Measurements from ENCODE around the gene TIGD2. TPM values are rescaled to one million over a fixed set of nuclear protein-coding genes. Genes with fewer than 3 reads are reported as not detected.

Gene TIGD2
- total RNA-seq, result 12.2 TPM

- DNase-seq (ENCODE audit: low spot score in 2 of 2) (peak; percentile 95 to 96), FAIRE-seq (no peak)
Observed at GRCh38 chr4:89110986-89111832, at the start of gene TIGD2. TSS of gene TIGD2 (plus strand) at chr4:89111533. CDS start at chr4:89112975, 1,442 bp downstream.

DNA sequence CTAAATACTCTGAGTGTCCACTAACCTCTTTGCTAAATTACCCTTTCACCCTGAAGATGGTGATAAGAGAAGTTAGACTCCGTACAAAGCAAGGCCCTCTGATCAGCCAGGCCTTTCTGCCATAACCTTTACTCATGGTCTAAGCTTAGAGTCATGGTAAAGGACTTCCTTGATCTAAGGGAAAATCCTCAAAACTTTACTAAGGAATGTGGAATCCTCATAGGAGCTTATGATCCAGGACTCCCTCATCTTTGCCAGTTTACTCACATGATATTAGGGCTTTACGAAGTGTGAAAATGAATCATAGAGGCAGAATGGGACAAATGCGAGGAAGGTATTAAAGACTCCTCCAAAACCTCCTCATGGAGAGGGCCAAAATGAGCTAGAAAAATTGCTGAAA lies 46.5 kb upstream of the TIGD2 start:
- no peak for FAIRE-seq
- no peak for DNase-seq (ENCODE audit: low spot score in 2 of 2)

DNA sequence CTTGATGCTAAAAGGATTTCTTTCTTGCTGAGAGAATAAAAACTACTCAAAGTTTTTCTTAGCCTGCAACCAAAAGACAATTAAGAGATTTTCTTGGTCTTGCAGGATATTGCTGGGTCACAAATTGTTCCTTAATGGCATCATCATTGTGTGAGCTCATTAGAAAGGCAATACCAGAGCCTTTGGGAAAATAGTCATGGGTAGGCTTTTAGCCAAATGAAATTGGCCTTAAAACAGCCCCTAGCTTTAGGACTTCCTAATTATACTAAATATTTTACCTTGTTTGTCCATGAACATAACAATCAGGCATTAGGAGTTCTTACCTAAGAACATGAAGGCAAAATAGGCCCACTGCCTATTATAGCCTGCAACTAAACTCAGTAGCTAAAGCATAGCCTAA lies 43.9 kb upstream of the TIGD2 start:
- FAIRE-seq (no peak), DNase-seq (ENCODE audit: low spot score in 2 of 2) (no peak)

- FAIRE-seq, result no peak
Observed at GRCh38 chr4:89069481-89069880, 41.9 kb upstream of the TIGD2 start.

DNA sequence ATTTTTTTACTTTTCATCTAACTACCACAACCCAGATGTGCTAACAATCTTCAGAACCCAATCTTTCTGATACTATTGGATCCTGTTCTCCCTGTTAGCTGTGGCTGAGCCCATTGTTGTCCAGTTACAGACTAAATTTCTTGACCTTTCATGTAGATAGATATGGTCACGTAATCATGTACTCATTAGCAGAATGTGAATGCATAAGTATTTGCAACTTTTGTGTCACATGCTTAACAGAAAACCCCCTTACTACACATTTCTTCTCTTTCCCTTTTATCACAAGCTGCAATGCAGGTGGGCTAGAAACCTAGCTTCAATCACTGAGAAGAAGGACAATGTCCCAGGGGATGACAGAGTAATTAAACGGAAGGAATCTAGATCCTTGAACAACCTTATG lies 41.3 kb upstream of the TIGD2 start:
- DNase-seq (ENCODE audit: low spot score in 2 of 2), result no peak
- no peak for FAIRE-seq

More at GRCh38 chr4:89069481-89069880, 41.9 kb upstream of the TIGD2 start:
- DNase-seq (ENCODE audit: low spot score in 2 of 2), result no peak

- no peak for FAIRE-seq
- DNase-seq (ENCODE audit: low spot score in 2 of 2), result no peak
Observed at GRCh38 chr4:89071311-89071710, 40.0 kb upstream of the TIGD2 start.

DNA sequence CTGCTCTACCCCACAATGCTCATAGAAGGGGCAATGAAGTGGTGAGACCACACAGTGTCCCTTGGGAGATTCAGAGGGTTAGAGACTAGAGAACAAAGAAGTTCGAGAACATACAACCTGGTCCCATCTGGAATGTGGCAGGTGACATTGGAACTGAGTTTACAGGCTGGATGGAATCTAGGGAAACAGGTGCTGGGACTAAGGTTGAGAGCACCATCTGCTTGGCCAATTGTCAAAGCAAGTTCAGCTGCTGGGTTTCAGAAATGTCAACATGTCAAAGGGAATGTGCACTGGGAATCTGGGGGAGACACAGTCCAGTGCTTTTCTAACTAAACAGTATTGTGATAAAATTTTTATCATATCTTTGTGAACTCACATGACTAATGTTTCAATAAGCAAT lies 38.4 kb upstream of the TIGD2 start:
- no peak for FAIRE-seq
- no peak for DNase-seq (ENCODE audit: low spot score in 2 of 2)

DNA sequence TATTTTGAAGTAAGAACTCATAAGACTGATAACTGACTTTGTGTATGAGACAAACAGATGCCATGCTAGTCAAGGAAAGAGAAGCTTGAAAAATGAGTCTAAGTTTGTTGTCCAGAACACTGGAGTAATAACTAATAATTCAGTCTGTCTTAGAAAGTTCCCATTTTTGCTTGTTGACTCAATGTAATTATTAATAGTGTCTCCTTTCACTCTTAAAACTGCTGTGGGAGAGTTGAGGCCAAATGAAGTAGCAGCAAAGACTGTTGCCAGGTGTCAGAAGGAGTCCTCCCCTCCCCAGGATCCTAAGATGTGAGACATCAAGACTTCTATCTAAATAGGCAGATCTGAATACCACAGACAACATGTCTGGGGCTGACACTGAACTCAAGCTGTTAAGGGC lies 33.6 kb upstream of the TIGD2 start:
- DNase-seq (ENCODE audit: low spot score in 2 of 2) (no peak), FAIRE-seq (no peak)

GRCh38 chr4:89078300-89078699 lies 33.0 kb upstream of the TIGD2 start:
- peak; percentile 69 for FAIRE-seq
- no peak for DNase-seq (ENCODE audit: low spot score in 2 of 2)

GRCh38 chr4:89099034-89099433 lies 12.3 kb upstream of the TIGD2 start:
- no peak for FAIRE-seq
- DNase-seq (ENCODE audit: low spot score in 2 of 2), result no peak

DNA sequence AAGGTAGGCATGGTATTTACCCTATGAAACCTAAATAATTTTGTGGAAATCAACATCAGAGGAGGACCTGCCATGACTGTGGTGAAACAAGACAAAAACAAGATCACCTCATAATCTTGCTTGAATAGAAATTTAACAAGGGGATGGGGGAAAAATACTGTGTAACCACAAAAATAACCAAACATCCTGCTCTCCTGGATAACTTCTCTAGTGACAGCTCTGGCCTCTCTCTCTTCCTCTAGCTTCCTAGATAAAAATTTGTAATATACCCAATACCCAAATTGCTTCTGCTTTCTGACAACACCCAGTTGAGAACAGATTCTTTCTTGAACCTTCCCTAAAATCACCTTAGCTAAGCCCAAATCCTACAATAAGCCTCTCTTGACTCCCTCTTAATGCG lies 11.9 kb upstream of the TIGD2 start:
- no peak for FAIRE-seq
- DNase-seq (ENCODE audit: low spot score in 2 of 2), result no peak

DNA sequence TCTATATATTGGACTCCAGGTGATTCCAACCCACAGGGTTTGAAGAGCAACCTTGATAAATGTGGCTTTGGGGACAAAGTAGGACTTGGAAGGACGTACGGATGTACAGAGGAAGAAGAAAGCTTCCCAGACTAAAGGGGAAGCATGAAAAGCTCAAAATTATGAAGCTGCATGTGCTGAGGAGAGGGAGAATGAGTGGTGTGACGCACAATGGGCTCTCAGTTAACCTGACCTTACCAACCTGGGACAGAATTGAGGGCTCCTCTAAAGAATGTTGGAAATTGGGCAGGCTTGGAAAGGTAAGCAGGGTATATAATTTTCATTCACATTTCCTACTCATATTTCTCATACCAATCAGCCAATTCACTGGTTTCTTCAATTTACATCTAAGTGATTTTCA lies 10.5 kb upstream of the TIGD2 start:
- FAIRE-seq (no peak), DNase-seq (ENCODE audit: low spot score in 2 of 2) (no peak)

DNA sequence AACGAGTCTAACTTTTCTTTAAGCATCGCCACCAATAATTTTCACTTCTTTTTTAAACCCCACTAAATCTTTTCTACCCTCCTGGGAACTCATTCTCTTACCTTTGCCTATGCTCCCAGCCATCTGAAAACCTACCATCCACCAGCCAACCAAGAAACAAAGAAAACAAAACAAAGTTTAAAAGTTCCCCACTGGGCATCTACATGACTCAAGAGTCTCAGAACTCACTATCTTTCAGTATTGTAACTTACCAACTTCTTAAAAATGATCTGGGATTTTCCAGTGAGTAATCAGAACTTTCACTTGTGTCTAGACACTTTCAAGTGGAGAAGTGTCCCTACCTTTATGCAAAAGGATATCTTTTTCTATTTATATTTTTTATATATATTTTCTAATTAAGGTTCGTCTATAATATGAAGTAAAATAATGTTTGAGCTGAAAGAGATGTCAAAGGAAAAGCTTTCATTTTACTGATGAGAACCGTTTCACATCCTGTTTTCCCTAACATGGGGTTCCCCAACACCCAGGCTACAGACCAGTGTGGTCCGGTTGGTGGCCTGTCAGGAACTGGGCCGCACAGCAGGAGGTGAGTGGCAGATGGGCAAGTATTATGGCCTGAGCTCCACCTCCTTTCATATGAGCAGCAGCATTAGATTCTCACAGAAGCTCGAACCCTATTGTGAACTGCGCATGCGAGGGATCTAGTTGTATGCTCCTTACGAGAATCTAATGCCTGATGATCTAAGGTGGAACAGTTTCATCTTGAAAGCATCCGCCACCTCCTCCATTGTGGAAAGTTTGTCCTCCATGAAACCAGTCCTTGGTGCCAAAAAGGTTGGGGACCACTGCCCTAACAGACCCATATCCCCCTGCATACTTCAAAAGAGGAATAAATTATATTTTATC lies 9.8 kb upstream of the TIGD2 start:
- FAIRE-seq (no peak), DNase-seq (ENCODE audit: low spot score in 2 of 2) (no peak)

- no peak for FAIRE-seq
- DNase-seq (ENCODE audit: low spot score in 2 of 2), result no peak
Observed at GRCh38 chr4:89105726-89106125, 5.6 kb upstream of the TIGD2 start.

- no peak for DNase-seq (ENCODE audit: low spot score in 2 of 2)
- FAIRE-seq, result no peak
Observed at GRCh38 chr4:89108091-89108490, 3.2 kb upstream of the TIGD2 start.

DNA sequence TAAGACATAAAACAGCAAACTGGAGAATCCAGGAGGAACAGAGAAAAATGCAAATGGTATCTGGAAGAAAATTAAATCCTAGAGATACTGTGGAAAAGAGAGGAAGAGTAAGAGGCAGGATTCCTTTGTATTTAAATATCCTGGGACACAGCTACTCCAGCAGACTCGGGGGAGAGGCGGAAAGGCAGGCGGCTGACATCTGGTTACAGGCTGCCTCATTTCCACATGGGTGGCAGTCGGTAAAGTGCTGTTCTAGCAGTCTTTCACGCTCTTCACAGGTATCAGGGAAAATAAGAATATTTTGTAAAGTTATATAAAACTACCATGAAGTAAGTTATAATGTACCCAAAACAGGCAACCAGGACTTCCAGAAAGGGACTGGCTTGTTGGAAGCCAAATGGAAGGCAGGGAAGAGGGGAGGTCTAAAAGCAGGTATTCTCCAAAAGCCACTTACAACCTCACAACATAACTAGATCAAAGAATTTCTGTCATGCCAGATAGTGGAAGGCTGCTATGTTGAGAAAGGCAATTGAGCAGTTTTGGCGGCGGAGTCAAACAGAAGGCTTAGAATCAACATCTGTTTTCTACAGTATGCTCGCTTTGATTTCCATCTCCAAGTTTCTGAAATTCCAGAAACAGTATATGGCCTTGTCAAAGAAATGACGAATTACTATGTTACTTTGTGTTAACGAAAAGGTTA lies 1.3 kb upstream of the TIGD2 start:
- FAIRE-seq, result no peak
- peak; percentile 13 to 24 for DNase-seq (ENCODE audit: low spot score in 2 of 2)

- no peak for FAIRE-seq
- peak in 1 of 2 donors; percentile 11 for DNase-seq (ENCODE audit: low spot score in 2 of 2)
Observed at GRCh38 chr4:89110541-89110985, 770 bp upstream of the TIGD2 start.

DNA sequence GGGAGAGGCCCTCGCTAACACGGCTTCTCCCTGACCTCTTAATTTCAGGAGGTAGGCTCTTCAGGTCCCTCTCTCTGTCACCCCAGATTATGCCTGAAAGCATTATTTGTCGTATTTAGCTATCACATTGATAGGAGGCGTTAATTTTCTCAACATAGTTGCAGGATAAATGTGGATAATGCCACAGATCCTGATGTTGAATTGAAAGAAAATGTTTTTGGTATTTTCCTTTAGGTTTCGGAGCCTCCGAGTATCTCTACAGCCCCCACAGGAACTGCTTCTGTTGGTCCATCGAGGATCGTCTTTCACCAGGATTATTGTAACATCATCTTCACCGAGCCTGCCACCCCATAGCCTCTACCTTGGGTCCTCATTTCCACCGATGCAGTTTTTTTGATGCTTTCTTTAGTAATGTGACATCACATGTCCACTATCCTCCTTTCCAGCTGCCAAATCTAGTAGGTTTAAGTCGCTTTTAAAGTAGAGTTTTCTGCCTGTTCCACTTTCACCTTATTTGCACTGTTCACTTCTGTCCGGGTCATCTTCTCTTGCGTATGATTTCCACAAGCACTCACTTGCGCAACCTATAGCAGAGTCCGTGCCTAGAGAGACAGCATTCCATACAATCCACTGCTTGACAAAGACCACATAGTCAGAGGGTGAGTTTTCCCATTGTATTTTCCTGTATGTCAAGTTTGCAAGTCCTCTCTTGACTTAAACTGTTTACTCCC lies 665 bp downstream of the TIGD2 start:
- FAIRE-seq, result no peak
- DNase-seq (ENCODE audit: low spot score in 2 of 2), result peak in 1 of 2 donors; percentile 9

DNA sequence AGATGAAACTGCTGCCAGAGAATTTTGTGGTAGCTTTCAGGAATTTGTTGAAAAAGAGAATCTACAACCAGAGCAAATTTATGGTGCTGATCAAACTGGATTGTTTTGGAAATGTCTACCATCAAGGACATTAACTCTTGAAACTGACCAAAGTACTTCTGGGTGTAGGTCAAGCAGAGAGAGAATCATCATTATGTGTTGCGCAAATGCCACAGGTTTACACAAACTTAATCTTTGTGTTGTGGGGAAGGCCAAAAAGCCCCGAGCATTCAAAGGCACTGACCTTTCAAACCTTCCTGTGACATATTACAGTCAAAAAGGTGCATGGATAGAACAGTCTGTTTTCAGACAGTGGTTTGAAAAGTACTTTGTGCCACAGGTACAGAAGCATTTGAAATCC lies 2.1 kb downstream of the TIGD2 start:
- FAIRE-seq (no peak), DNase-seq (ENCODE audit: low spot score in 2 of 2) (no peak)

DNA sequence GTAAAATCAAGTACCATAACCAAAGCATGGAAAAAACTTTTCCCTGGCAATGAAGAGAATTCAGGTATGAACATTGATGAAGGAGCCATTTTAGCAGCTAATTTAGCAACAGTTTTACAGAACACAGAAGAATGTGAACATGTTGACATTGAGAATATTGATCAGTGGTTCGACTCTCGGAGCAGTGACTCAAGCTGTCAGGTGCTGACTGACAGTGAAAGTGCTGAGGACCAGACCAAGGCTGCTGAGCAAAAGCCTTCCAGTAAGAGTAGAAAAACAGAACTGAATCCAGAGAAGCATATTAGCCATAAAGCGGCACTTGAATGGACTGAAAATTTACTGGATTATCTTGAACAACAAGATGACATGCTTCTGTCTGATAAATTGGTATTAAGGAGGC lies 2.8 kb downstream of the TIGD2 start:
- FAIRE-seq, result no peak
- no peak for DNase-seq (ENCODE audit: low spot score in 2 of 2)
